H1 (cell line): ENCODE data around the gene IGSF9B. TPM values are rescaled to one million over a fixed set of nuclear protein-coding genes. Genes with fewer than 3 reads are reported as not detected.

Source experiments
- BACH1 ChIP-seq: IDR thresholded peaks from 2 replicates; pipeline ENCODE4 v1.6.1; 2012; ENCODE audit warnings: low read length, improper control_type of control experiment
- CHD1 ChIP-seq: IDR thresholded peaks from 2 replicates; pipeline ENCODE4 v1.6.1; 2012; ENCODE audit warnings: low read depth, low read length, improper control_type of control experiment
- HDAC2 ChIP-seq, 2 experiments: fragments of 300-600 bp in 1 of 2; sonication (generic) in 1 of 2; IDR thresholded peaks; 2 replicates each; pipeline ENCODE4 v1.6.1; 2011 to 2012; ENCODE audit warnings: low read depth in 2 of 2, low read length in 2 of 2, mild to moderate bottlenecking in 2 of 2, moderate library complexity in 2 of 2, borderline replicate concordance in 1 of 2, inconsistent platforms in 1 of 2
- KDM4A ChIP-seq: IDR thresholded peaks from one replicate; pipeline ENCODE4 v1.7.1; 2012; ENCODE audit warnings: low read depth, mild to moderate bottlenecking, moderate library complexity, low read length, inconsistent platforms; ENCODE audit not compliant: severe bottlenecking
- NANOG ChIP-seq: IDR thresholded peaks from 2 replicates; pipeline ENCODE4 v1.6.1; 2011; ENCODE audit warnings: low read length, low read depth, mild to moderate bottlenecking, inconsistent platforms; ENCODE audit not compliant: insufficient read depth, poor library complexity, severe bottlenecking
- POLR2A ChIP-seq, 2 experiments: IDR thresholded peaks; 1 replicate in 1 of 2; 2 replicates in 1 of 2; pipeline ENCODE4 v1.6.1; 2011; ENCODE audit warnings: low read depth in 2 of 2, low read length in 2 of 2, mild to moderate bottlenecking in 2 of 2; ENCODE audit errors: control extremely low read depth in 1 of 2
- SUZ12 ChIP-seq: fragments of 200-600 bp; sonication (generic); IDR thresholded peaks from 2 replicates; pipeline ENCODE4 v1.6.1; 2012; ENCODE audit warnings: mild to moderate bottlenecking, inconsistent platforms, low read length, moderate library complexity, mixed read lengths
- YY1 ChIP-seq: IDR thresholded peaks from 2 replicates; pipeline ENCODE4 v1.6.1; 2011; ENCODE audit warnings: low read depth, mild to moderate bottlenecking, low read length
- polyA plus RNA-seq, 7 experiments: library from polyadenylated mRNA; depleted of rRNA in 3 of 7; stranded (reverse) in 5 of 7; unstranded in 2 of 7; fragments of >200 nt in 5 of 7; fragments of 200-250 nt in 2 of 7; gene quantifications; 1 replicate in 5 of 7; 2 replicates in 1 of 7; 4 replicates in 1 of 7; pipeline versions ENCODE4 v1.2.1 to v1.2.3, GENCODE V29; 2011 to 2013; ENCODE audit warnings: missing spikeins in 2 of 7, mixed read lengths in 2 of 7
- total RNA-seq: library from RNA; stranded (reverse); fragmentation: NEBNext Ultra II Directional; extraction: Animal tissue kit (Norgen Biotek cat#: 25700); gene quantifications from 2 replicates; pipeline ENCODE4 v1.2.1, GENCODE V29; 2021
- TF ChIP-seq, protein P1 (sequence below): fragments of 300-600 bp; sonication (generic); IDR thresholded peaks from 2 replicates; pipeline ENCODE4 v1.7.1; 2012; ENCODE audit warnings: low read length, moderate library complexity, mild to moderate bottlenecking, inconsistent platforms; ENCODE audit not compliant: insufficient replicate concordance
- TF ChIP-seq, protein P2 (sequence below): IDR thresholded peaks from 2 replicates; pipeline ENCODE4 v1.6.1; 2011; ENCODE audit warnings: low read depth, mild to moderate bottlenecking, low read length; ENCODE audit not compliant: insufficient read depth

The IGSF9B gene
- total and polyA plus RNA-seq, 2 of the 8 experiments (the other 6 are each of a cell fraction or from before 2014, with no cell fraction given): 16.5 to 49.2 TPM

DNA sequence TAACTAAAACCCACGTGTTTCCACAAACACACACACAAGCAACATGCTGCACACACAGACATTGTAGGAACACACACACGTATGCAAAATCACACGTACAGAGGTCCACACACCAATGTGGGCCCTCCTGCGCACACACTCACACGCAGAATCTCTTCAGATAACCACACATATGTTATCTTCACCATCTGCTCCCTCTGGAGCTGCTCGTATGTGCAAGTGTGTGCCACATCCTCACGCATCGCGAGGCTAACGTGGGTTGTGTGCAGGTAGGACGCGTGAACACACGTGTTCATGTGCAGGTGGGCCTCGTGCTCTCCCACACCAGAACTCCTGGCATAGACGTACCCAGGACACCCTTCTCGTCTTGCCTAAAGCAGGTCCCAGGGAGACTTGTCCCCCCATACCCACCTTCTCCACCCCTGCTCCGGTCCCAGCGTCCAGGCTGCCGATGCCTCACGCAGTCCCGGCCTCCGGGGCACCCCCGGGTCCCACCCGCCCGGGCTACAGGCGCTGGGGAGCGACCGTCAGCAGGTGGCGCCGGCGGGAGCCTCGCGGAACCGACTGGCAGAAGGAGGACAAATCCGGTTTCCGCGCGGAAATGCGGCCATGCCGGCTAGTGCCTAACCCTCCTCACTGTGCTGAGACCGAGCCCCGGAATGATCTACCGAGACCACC is 10.3 kb upstream of the IGSF9B start (continued):
- TF ChIP-seq, protein P1, sequence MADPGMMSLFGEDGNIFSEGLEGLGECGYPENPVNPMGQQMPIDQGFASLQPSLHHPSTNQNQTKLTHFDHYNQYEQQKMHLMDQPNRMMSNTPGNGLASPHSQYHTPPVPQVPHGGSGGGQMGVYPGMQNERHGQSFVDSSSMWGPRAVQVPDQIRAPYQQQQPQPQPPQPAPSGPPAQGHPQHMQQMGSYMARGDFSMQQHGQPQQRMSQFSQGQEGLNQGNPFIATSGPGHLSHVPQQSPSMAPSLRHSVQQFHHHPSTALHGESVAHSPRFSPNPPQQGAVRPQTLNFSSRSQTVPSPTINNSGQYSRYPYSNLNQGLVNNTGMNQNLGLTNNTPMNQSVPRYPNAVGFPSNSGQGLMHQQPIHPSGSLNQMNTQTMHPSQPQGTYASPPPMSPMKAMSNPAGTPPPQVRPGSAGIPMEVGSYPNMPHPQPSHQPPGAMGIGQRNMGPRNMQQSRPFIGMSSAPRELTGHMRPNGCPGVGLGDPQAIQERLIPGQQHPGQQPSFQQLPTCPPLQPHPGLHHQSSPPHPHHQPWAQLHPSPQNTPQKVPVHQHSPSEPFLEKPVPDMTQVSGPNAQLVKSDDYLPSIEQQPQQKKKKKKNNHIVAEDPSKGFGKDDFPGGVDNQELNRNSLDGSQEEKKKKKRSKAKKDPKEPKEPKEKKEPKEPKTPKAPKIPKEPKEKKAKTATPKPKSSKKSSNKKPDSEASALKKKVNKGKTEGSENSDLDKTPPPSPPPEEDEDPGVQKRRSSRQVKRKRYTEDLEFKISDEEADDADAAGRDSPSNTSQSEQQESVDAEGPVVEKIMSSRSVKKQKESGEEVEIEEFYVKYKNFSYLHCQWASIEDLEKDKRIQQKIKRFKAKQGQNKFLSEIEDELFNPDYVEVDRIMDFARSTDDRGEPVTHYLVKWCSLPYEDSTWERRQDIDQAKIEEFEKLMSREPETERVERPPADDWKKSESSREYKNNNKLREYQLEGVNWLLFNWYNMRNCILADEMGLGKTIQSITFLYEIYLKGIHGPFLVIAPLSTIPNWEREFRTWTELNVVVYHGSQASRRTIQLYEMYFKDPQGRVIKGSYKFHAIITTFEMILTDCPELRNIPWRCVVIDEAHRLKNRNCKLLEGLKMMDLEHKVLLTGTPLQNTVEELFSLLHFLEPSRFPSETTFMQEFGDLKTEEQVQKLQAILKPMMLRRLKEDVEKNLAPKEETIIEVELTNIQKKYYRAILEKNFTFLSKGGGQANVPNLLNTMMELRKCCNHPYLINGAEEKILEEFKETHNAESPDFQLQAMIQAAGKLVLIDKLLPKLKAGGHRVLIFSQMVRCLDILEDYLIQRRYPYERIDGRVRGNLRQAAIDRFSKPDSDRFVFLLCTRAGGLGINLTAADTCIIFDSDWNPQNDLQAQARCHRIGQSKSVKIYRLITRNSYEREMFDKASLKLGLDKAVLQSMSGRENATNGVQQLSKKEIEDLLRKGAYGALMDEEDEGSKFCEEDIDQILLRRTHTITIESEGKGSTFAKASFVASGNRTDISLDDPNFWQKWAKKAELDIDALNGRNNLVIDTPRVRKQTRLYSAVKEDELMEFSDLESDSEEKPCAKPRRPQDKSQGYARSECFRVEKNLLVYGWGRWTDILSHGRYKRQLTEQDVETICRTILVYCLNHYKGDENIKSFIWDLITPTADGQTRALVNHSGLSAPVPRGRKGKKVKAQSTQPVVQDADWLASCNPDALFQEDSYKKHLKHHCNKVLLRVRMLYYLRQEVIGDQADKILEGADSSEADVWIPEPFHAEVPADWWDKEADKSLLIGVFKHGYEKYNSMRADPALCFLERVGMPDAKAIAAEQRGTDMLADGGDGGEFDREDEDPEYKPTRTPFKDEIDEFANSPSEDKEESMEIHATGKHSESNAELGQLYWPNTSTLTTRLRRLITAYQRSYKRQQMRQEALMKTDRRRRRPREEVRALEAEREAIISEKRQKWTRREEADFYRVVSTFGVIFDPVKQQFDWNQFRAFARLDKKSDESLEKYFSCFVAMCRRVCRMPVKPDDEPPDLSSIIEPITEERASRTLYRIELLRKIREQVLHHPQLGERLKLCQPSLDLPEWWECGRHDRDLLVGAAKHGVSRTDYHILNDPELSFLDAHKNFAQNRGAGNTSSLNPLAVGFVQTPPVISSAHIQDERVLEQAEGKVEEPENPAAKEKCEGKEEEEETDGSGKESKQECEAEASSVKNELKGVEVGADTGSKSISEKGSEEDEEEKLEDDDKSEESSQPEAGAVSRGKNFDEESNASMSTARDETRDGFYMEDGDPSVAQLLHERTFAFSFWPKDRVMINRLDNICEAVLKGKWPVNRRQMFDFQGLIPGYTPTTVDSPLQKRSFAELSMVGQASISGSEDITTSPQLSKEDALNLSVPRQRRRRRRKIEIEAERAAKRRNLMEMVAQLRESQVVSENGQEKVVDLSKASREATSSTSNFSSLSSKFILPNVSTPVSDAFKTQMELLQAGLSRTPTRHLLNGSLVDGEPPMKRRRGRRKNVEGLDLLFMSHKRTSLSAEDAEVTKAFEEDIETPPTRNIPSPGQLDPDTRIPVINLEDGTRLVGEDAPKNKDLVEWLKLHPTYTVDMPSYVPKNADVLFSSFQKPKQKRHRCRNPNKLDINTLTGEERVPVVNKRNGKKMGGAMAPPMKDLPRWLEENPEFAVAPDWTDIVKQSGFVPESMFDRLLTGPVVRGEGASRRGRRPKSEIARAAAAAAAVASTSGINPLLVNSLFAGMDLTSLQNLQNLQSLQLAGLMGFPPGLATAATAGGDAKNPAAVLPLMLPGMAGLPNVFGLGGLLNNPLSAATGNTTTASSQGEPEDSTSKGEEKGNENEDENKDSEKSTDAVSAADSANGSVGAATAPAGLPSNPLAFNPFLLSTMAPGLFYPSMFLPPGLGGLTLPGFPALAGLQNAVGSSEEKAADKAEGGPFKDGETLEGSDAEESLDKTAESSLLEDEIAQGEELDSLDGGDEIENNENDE: no peak
- TF ChIP-seq, protein P2, sequence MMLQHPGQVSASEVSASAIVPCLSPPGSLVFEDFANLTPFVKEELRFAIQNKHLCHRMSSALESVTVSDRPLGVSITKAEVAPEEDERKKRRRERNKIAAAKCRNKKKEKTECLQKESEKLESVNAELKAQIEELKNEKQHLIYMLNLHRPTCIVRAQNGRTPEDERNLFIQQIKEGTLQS: no peak
- TF ChIP-seq SUZ12 (no peak), KDM4A (no peak), HDAC2 (IDR thresholded peaks at IDR 0.05; ENCODE audit: borderline replicate concordance in 1 of 2, low read depth in 2 of 2, low read length in 2 of 2) (no peak), BACH1 (no peak), POLR2A (IDR thresholded peaks at IDR 0.05; ENCODE audit: control extremely low read depth in 1 of 2, low read depth in 2 of 2, low read length in 2 of 2) (no peak), CHD1 (no peak), YY1 (0 out of 2 replicates have a peak, but pooled peaks have one; percentile 62), NANOG (no peak)
